Adrenal gland (tissue), 5 donors: Measurements from ENCODE around the gene RSAD1.

Source experiments
- POLR2A ChIP-seq, 2 donors: fragments of 450-650 bp; IDR thresholded peaks; one replicate each; pipeline ENCODE4 v1.6.1; 2017; ENCODE audit warnings: antibody characterized with exemption in 2 of 2, mild to moderate bottlenecking in 2 of 2, moderate library complexity in 1 of 2
- TF ChIP-seq, protein P1 (sequence below), 6 experiments: fragments of 450-650 bp in 4 of 6; fragments of 200-600 bp in 2 of 6; sonication (generic) in 1 of 6; IDR thresholded peaks; 1 replicate in 5 of 6; 2 replicates in 1 of 6; pipeline versions ENCODE4 v1.5.1 to v1.8.0; 2016 to 2021; ENCODE audit warnings: antibody characterized with exemption in 6 of 6, mild to moderate bottlenecking in 2 of 6, moderate library complexity in 1 of 6
- donor health status: DM: no; HTN: no; CAD: no.

DNA sequence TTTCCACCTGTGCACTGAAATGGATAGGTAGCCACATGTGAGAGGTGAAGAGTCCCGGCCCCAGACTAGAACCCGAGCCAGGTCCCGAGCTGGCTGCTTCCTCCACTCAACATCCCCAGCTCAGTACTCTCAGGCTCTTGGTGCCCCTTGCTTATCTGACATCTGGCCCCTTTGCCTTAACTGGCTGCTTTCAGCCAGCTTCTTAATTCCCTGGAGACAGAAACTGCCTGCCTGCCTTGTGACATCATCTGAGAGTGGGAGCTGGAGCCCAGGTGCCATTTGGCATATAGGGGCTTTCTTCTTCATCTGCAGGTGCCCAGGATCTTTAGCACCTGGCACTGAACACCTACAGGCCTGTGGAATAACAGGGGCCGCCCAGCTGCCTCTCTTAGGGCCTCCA is 18.9 kb upstream of the RSAD1 start:
- TF ChIP-seq, protein P1, sequence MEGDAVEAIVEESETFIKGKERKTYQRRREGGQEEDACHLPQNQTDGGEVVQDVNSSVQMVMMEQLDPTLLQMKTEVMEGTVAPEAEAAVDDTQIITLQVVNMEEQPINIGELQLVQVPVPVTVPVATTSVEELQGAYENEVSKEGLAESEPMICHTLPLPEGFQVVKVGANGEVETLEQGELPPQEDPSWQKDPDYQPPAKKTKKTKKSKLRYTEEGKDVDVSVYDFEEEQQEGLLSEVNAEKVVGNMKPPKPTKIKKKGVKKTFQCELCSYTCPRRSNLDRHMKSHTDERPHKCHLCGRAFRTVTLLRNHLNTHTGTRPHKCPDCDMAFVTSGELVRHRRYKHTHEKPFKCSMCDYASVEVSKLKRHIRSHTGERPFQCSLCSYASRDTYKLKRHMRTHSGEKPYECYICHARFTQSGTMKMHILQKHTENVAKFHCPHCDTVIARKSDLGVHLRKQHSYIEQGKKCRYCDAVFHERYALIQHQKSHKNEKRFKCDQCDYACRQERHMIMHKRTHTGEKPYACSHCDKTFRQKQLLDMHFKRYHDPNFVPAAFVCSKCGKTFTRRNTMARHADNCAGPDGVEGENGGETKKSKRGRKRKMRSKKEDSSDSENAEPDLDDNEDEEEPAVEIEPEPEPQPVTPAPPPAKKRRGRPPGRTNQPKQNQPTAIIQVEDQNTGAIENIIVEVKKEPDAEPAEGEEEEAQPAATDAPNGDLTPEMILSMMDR (IDR thresholded peaks at IDR 0.05) = no peak
- no peak for TF ChIP-seq POLR2A (IDR thresholded peaks at IDR 0.05)
